Type B pancreatic cell (in vitro differentiated cells): ENCODE data around the gene TRIM3. TPM values are rescaled to one million over a fixed set of nuclear protein-coding genes. Genes with fewer than 3 reads are reported as not detected.

ENCODE experiments used
- DNase-seq: peaks from one replicate; pipeline ENCODE4 v3.0.0; 2021; ENCODE audit warnings: mixed read lengths; ENCODE audit not compliant: unreplicated experiment; ENCODE audit errors: extremely low spot score
- H3K27ac Mint-ChIP-seq: 2 replicates; pipeline ENCODE4 v1.8.0; 2021; ENCODE audit warnings: mild to moderate bottlenecking, mixed read lengths
- H3K27me3 Mint-ChIP-seq: 2 replicates; pipeline ENCODE4 v1.8.0; 2021; ENCODE audit warnings: mixed read lengths
- H3K36me3 Mint-ChIP-seq: 2 replicates; pipeline ENCODE4 v1.8.0; 2021; ENCODE audit warnings: mixed read lengths
- H3K4me1 Mint-ChIP-seq: one replicate; pipeline ENCODE4 v1.8.0; 2021; ENCODE audit warnings: mixed read lengths; ENCODE audit not compliant: unreplicated experiment
- H3K4me3 Mint-ChIP-seq: 2 replicates; pipeline ENCODE4 v1.8.0; 2021; ENCODE audit warnings: mild to moderate bottlenecking, mixed read lengths
- H3K9me3 Mint-ChIP-seq: 2 replicates; pipeline ENCODE4 v1.8.0; 2021; ENCODE audit warnings: mixed read lengths
- CTCF ChIP-seq: fragments of 200-600 bp; sonication (generic); conservative IDR thresholded peaks from 2 replicates; pipeline ENCODE4 v1.5.0; 2021; ENCODE audit warnings: antibody characterized with exemption, mild to moderate bottlenecking
- total RNA-seq: library from RNA; stranded (reverse); gene quantifications from 2 replicates; pipeline ENCODE4 v1.2.1, GENCODE V29; 2021; ENCODE audit warnings: low replicate concordance

The TRIM3 gene
- total RNA-seq, 1 donor from 2014 or later = 22.9 TPM

GRCh38 chr11:6483015-6483414, 9.3 kb upstream of the TRIM3 start:
- Mint-ChIP-seq H3K4me3 (peak overlapping the region; percentile 98), H3K9me3 (no peaks in the 10 kb centered on the region), H3K27me3 (no peaks in the 10 kb centered on the region), H3K4me1 (peaks cover 23% of the 10 kb centered on the region), H3K27ac (peak overlapping the region; percentile 99), H3K36me3 (peaks cover 21% of the 10 kb centered on the region)
- no peak for DNase-seq
- TF ChIP-seq CTCF = no peak

- DNase-seq = no peak
- Mint-ChIP-seq H3K9me3 (no peaks in the 10 kb centered on the region), H3K27ac (peak overlapping the region; percentile 99), H3K27me3 (no peaks in the 10 kb centered on the region), H3K4me3 (peak overlapping the region; percentile 98), H3K36me3 (peaks cover 25% of the 10 kb centered on the region), H3K4me1 (peaks cover 23% of the 10 kb centered on the region)
- TF ChIP-seq CTCF = no peak
Measured at GRCh38 chr11:6482441-6482840, 8.7 kb upstream of the TRIM3 start.

- TF ChIP-seq CTCF = no peak
- Mint-ChIP-seq H3K27ac (peak overlapping the region; percentile 99), H3K4me1 (peaks cover 23% of the 10 kb centered on the region), H3K9me3 (no peaks in the 10 kb centered on the region), H3K27me3 (no peaks in the 10 kb centered on the region), H3K36me3 (peaks cover 25% of the 10 kb centered on the region), H3K4me3 (peak overlapping the region; percentile 98)
- DNase-seq = no peak
Measured at GRCh38 chr11:6481924-6482275, 8.2 kb upstream of the TRIM3 start.

- no peaks in the 10 kb centered on the region for H3K9me3 Mint-ChIP-seq
- peak; percentile 96 for DNase-seq
- peak within 1 kb of the TSS; percentile 98 for H3K4me3 Mint-ChIP-seq
- H3K4me1 Mint-ChIP-seq = peaks cover 23% of the 10 kb centered on the region
- no peak for TF ChIP-seq CTCF
- no peaks in the 10 kb centered on the region for H3K27me3 Mint-ChIP-seq
- peaks cover 25% of the 10 kb centered on the region for H3K36me3 Mint-ChIP-seq
- peak within 1 kb of the TSS; percentile 99 for H3K27ac Mint-ChIP-seq
Measured at GRCh38 chr11:6481012-6481923, 7.5 kb upstream of the TRIM3 start, which contains the start of the genes ARFIP2 and TIMM10B. ARFIP2 (minus strand) TSS chr11:6481331; CDS start chr11:6480421, 910 bp downstream. TIMM10B (plus strand) TSS chr11:6481501; CDS start chr11:6481517, 16 bp downstream.

- Mint-ChIP-seq H3K36me3 (peaks cover 25% of the 10 kb centered on the region), H3K4me1 (peaks cover 27% of the 10 kb centered on the region), H3K27me3 (no peaks in the 10 kb centered on the region), H3K9me3 (no peaks in the 10 kb centered on the region), H3K27ac (peak overlapping the region; percentile 99), H3K4me3 (peak overlapping the region; percentile 98)
- TF ChIP-seq CTCF = no peak
- no peak for DNase-seq
Measured at GRCh38 chr11:6480299-6480914, 6.7 kb upstream of the TRIM3 start.
